K562 (cell line): ENCODE data around the gene PTP4A2. TPM values are rescaled to one million over a fixed set of nuclear protein-coding genes. Genes with fewer than 3 reads are reported as not detected.

Source experiments
- BCL6 ChIP-seq: fragments of 250-450 bp; sonication (Bioruptor Pico); IDR thresholded peaks from 2 replicates; pipeline ENCODE4 v1.4.0; 2020
- ESRRB ChIP-seq: fragments of 250-450 bp; sonication (Bioruptor Pico); IDR thresholded peaks from 2 replicates; pipeline ENCODE4 v1.5.0; 2020; ENCODE audit warnings: mild to moderate bottlenecking, moderate library complexity, borderline replicate concordance
- FOXK2 ChIP-seq, 2 experiments: fragments of 450-650 bp; IDR thresholded peaks in 1 of 2; conservative IDR thresholded peaks in 1 of 2; 2 replicates each; pipeline ENCODE4 v1.6.1; 2016; ENCODE audit warnings: low read depth in 2 of 2, mild to moderate bottlenecking in 1 of 2
- HCFC1 ChIP-seq: IDR thresholded peaks from 2 replicates; pipeline ENCODE4 v1.6.1; 2012; ENCODE audit warnings: low read depth, low read length, improper control_type of control experiment
- JUND ChIP-seq, 2 experiments: IDR thresholded peaks; 2 replicates in 1 of 2; 3 replicates in 1 of 2; pipeline ENCODE4 v1.6.1; 2011; ENCODE audit warnings: borderline replicate concordance in 2 of 2, low read depth in 2 of 2, low read length in 2 of 2, improper control_type of control experiment in 1 of 2, missing biosample characterization in 1 of 2, missing genetic modification characterization in 1 of 2, missing genetic modification reagents in 1 of 2
- MCM2 ChIP-seq: fragments of 450-650 bp; IDR thresholded peaks from 2 replicates; pipeline ENCODE4 v1.6.1; 2017; ENCODE audit warnings: low read depth, mild to moderate bottlenecking
- MYC ChIP-seq, 2 experiments: fragments of 250-450 bp in 1 of 2; sonication (Bioruptor Pico) in 1 of 2; IDR thresholded peaks; 2 replicates each; pipeline versions ENCODE4 v1.5.1 to v1.6.1; 2012 to 2021; ENCODE audit warnings: low read depth in 2 of 2, borderline replicate concordance in 1 of 2, improper control_type of control experiment in 1 of 2, low read length in 1 of 2, mild to moderate bottlenecking in 1 of 2, moderate library complexity in 1 of 2
- PHTF2 ChIP-seq: fragments of 250-450 bp; sonication (Bioruptor Pico); IDR thresholded peaks from 2 replicates; pipeline ENCODE4 v1.5.0; 2021; ENCODE audit warnings: mild to moderate bottlenecking
- SLC30A9 ChIP-seq: fragments of 250-450 bp; sonication (Bioruptor Pico); IDR thresholded peaks from 2 replicates; pipeline ENCODE4 v1.8.0; 2022; ENCODE audit warnings: mild to moderate bottlenecking, moderate library complexity
- SMAD3 ChIP-seq: fragments of 450-650 bp; formaldehyde crosslinking; conservative IDR thresholded peaks from 2 replicates; pipeline ENCODE4 v1.4.0; 2020; ENCODE audit warnings: mild to moderate bottlenecking
- SMARCA4 ChIP-seq: fragments of 450-650 bp; IDR thresholded peaks from 2 replicates; pipeline ENCODE4 v1.6.1; 2016
- SRSF3 ChIP-seq: fragments of 200-400 bp; formaldehyde crosslinking; IDR thresholded peaks from 2 replicates; pipeline ENCODE4 v1.6.1; 2016; ENCODE audit warnings: mild to moderate bottlenecking, low read length, moderate library complexity; ENCODE audit not compliant: insufficient read depth
- TCF7 ChIP-seq: sonication (generic); IDR thresholded peaks from 2 replicates; pipeline ENCODE4 v1.6.1; 2016; ENCODE audit warnings: antibody characterized with exemption, borderline replicate concordance
- polyA plus RNA-seq, 8 experiments: library from polyadenylated mRNA; depleted of rRNA in 4 of 8; stranded (reverse) in 5 of 8; unstranded in 3 of 8; fragments of >200 nt; fragmentation: Nextera tagmentation in 2 of 8; fragmentation: Illumina TruSeq in 1 of 8; extraction: Ambion mirVana in 2 of 8; extraction: Trizol in 1 of 8; gene quantifications; 2 replicates each; pipeline versions ENCODE4 v1.2.1 to v1.2.3, GENCODE V29; 2011 to 2014; ENCODE audit warnings: inconsistent platforms in 1 of 8, missing spikeins in 1 of 8
- total RNA-seq, 7 experiments: library from RNA; depleted of rRNA in 6 of 7; stranded (reverse); fragments of >200 nt in 6 of 7; fragmentation: Illumina TruSeq in 2 of 7; extraction: Trizol in 2 of 7; gene quantifications; 2 replicates each; pipeline versions ENCODE4 v1.2.1 to v1.2.3, GENCODE V29; 2011 to 2021; ENCODE audit warnings: low replicate concordance in 1 of 7
- TF ChIP-seq, protein P1 (sequence below): sonication (generic); formaldehyde crosslinking; IDR thresholded peaks from 2 replicates; pipeline ENCODE4 v1.8.0; 2022; ENCODE audit warnings: missing genetic modification reagents, mild to moderate bottlenecking, borderline replicate concordance
- TF ChIP-seq, protein P2 (sequence below): fragments of 150-350 bp; conservative IDR thresholded peaks from 2 replicates; pipeline ENCODE4 v1.6.1; 2014; ENCODE audit warnings: low read length
- TF ChIP-seq, protein P3 (sequence below): fragments of 250-450 bp; sonication (Bioruptor Pico); IDR thresholded peaks from 2 replicates; pipeline ENCODE4 v1.9.0; 2021; ENCODE audit warnings: mild to moderate bottlenecking, inconsistent platforms

PTP4A2 gene
- total and polyA plus RNA-seq, 9 of the 15 experiments (the other 6 are each of a cell fraction or from before 2014, with no cell fraction given), result 197 to 870 (median 480) TPM

DNA sequence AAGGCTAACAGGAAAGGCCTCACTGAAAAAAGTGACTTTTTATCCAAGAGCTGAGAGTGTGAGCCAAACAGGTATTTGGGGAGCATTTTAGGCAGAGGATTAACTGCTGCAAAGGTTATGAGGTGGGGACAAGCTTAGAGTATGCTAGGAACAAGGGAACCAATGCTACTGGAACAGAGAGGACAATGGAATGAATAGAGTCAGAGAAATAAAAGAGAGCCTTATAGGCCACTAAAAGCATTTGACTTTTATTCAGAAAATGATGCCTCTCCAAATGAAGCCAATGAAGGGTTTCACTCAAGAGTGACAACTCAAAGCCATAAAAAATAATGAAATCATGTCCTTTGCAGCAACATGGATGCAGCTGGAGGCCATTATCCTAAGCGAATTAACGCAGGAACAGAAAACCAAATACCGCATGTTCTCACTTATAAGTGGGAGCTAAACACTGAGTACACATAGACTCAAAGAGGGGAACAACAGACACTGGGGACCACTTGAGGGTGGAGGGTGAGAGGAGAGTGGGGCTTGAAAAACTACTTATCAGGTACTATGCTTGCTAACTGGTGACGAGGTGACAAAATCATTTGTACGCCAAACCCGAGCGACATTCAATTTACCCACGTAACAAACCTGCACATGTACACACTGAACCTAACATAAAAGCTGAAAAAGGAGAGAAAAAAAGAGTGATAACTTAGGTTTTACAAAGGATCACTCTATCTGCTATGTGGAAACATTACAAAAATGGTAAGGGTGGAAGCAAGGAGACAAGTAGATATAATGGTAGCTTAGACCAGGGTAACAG lies 11.1 kb downstream of the PTP4A2 start (continued):
- TF ChIP-seq, protein P1, sequence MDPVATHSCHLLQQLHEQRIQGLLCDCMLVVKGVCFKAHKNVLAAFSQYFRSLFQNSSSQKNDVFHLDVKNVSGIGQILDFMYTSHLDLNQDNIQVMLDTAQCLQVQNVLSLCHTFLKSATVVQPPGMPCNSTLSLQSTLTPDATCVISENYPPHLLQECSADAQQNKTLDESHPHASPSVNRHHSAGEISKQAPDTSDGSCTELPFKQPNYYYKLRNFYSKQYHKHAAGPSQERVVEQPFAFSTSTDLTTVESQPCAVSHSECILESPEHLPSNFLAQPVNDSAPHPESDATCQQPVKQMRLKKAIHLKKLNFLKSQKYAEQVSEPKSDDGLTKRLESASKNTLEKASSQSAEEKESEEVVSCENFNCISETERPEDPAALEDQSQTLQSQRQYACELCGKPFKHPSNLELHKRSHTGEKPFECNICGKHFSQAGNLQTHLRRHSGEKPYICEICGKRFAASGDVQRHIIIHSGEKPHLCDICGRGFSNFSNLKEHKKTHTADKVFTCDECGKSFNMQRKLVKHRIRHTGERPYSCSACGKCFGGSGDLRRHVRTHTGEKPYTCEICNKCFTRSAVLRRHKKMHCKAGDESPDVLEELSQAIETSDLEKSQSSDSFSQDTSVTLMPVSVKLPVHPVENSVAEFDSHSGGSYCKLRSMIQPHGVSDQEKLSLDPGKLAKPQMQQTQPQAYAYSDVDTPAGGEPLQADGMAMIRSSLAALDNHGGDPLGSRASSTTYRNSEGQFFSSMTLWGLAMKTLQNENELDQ (CRISPR knock-in tag), result no peak
- no peak for TF ChIP-seq SMAD3 (CRISPR knock-in tag)
- peak; percentile 70 for TF ChIP-seq SMARCA4
- peak in 1 of 2 experiments; percentile 41; a peak in 1 of 4 replicates for TF ChIP-seq FOXK2 (conservative IDR thresholded peaks at IDR 0.05 in 1 of 2, IDR thresholded peaks at IDR 0.05 in 1 of 2; ENCODE audit: low read depth in 2 of 2)
- TF ChIP-seq SLC30A9, result no peak
- TF ChIP-seq HCFC1, result no peak
- TF ChIP-seq MCM2, result no peak
- no peak for TF ChIP-seq ESRRB (CRISPR knock-in tag)
- TF ChIP-seq BCL6 (CRISPR knock-in tag), result no peak
- TF ChIP-seq PHTF2 (CRISPR knock-in tag), result no peak
- TF ChIP-seq SRSF3, result no peak
- TF ChIP-seq TCF7, result no peak
- TF ChIP-seq, protein P2, sequence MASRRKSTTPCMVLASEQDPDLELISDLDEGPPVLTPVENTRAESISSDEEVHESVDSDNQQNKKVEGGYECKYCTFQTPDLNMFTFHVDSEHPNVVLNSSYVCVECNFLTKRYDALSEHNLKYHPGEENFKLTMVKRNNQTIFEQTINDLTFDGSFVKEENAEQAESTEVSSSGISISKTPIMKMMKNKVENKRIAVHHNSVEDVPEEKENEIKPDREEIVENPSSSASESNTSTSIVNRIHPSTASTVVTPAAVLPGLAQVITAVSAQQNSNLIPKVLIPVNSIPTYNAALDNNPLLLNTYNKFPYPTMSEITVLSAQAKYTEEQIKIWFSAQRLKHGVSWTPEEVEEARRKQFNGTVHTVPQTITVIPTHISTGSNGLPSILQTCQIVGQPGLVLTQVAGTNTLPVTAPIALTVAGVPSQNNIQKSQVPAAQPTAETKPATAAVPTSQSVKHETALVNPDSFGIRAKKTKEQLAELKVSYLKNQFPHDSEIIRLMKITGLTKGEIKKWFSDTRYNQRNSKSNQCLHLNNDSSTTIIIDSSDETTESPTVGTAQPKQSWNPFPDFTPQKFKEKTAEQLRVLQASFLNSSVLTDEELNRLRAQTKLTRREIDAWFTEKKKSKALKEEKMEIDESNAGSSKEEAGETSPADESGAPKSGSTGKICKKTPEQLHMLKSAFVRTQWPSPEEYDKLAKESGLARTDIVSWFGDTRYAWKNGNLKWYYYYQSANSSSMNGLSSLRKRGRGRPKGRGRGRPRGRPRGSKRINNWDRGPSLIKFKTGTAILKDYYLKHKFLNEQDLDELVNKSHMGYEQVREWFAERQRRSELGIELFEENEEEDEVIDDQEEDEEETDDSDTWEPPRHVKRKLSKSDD, result no peak
- TF ChIP-seq JUND (IDR thresholded peaks at IDR 0.05; ENCODE audit: borderline replicate concordance, low read depth, low read length), result no peak
- TF ChIP-seq JUND (tag; IDR thresholded peaks at IDR 0.05; ENCODE audit: borderline replicate concordance, low read depth, low read length), result no peak
- no peak for TF ChIP-seq MYC (IDR thresholded peaks at IDR 0.05; ENCODE audit: low read depth, low read length)
- no peak for TF ChIP-seq MYC (CRISPR knock-in tag; IDR thresholded peaks at IDR 0.05; ENCODE audit: borderline replicate concordance, low read depth)
- TF ChIP-seq, protein P3, sequence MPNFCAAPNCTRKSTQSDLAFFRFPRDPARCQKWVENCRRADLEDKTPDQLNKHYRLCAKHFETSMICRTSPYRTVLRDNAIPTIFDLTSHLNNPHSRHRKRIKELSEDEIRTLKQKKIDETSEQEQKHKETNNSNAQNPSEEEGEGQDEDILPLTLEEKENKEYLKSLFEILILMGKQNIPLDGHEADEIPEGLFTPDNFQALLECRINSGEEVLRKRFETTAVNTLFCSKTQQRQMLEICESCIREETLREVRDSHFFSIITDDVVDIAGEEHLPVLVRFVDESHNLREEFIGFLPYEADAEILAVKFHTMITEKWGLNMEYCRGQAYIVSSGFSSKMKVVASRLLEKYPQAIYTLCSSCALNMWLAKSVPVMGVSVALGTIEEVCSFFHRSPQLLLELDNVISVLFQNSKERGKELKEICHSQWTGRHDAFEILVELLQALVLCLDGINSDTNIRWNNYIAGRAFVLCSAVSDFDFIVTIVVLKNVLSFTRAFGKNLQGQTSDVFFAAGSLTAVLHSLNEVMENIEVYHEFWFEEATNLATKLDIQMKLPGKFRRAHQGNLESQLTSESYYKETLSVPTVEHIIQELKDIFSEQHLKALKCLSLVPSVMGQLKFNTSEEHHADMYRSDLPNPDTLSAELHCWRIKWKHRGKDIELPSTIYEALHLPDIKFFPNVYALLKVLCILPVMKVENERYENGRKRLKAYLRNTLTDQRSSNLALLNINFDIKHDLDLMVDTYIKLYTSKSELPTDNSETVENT, result no peak
